HEK293T (cell line): Measurements from ENCODE around the gene OR2Z1.
"Not testable (repeated sequence)": the region's sequence is repeated elsewhere in the genome, so short reads cannot be mapped to it uniquely, and the experiment has no call there.

Source experiments
- ARNT ChIP-seq: fragments of 450-650 bp; IDR thresholded peaks from 2 replicates; pipeline ENCODE4 v1.6.1; 2017; ENCODE audit warnings: mild to moderate bottlenecking
- ELF4 ChIP-seq: fragments of 450-650 bp; IDR thresholded peaks from 2 replicates; pipeline ENCODE4 v1.6.1; 2017; ENCODE audit warnings: antibody characterized with exemption
- FOXA1 ChIP-seq: fragments of 450-650 bp; IDR thresholded peaks from 2 replicates; pipeline ENCODE4 v1.6.1; 2016; ENCODE audit warnings: mild to moderate bottlenecking
- FOXK2 ChIP-seq: fragments of 450-650 bp; IDR thresholded peaks from 2 replicates; pipeline ENCODE4 v1.6.1; 2016; ENCODE audit warnings: mild to moderate bottlenecking
- FOXM1 ChIP-seq: fragments of 450-650 bp; IDR thresholded peaks from 2 replicates; pipeline ENCODE4 v1.6.1; 2017; ENCODE audit warnings: mild to moderate bottlenecking, borderline replicate concordance
- HDGF ChIP-seq: fragments of 450-650 bp; IDR thresholded peaks from 2 replicates; pipeline ENCODE4 v1.6.1; 2017; ENCODE audit warnings: antibody characterized with exemption, borderline replicate concordance
- L3MBTL2 ChIP-seq: fragments of 450-650 bp; conservative IDR thresholded peaks from 2 replicates; pipeline ENCODE4 v1.6.1; 2016; ENCODE audit warnings: mild to moderate bottlenecking
- LEF1 ChIP-seq: fragments of 450-650 bp; IDR thresholded peaks from 2 replicates; pipeline ENCODE4 v1.6.1; 2017; ENCODE audit warnings: mild to moderate bottlenecking, borderline replicate concordance
- SP1 ChIP-seq: fragments of 450-650 bp; IDR thresholded peaks from 2 replicates; pipeline ENCODE4 v1.6.1; 2017
- SUZ12 ChIP-seq: fragments of 450-650 bp; IDR thresholded peaks from 2 replicates; pipeline ENCODE4 v1.6.1; 2016; ENCODE audit warnings: mild to moderate bottlenecking
- TARDBP ChIP-seq: fragments of 450-650 bp; IDR thresholded peaks from 2 replicates; pipeline ENCODE4 v1.6.1; 2016
- TF ChIP-seq, protein P1 (sequence below): fragments of 450-650 bp; IDR thresholded peaks from 2 replicates; pipeline ENCODE4 v1.6.1; 2016

DNA sequence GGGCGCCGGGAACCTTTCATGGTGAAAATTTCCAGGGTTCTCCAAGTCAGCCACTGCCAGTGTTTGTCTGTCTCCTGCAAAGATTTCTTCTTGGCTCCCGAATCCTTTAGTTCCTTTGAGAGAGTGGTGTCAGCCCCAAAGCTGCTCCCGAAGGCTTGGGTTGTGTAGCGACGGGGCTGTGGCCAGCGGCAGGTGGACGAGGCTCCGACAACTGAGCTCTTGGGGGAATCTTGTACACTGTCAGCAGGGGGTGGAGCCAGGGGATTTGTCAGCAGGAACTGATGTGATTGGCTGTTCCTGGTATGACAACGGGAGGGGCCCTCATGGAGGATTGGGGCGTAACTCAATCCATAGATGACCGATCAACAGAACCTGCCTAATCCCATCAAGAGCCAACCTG lies 52.2 kb downstream of the OR2Z1 start:
- not testable (repeated sequence) for TF ChIP-seq FOXA1, SUZ12, SP1, TARDBP, LEF1, FOXM1, HDGF, ARNT, L3MBTL2, ELF4, FOXK2
- TF ChIP-seq, protein P1, sequence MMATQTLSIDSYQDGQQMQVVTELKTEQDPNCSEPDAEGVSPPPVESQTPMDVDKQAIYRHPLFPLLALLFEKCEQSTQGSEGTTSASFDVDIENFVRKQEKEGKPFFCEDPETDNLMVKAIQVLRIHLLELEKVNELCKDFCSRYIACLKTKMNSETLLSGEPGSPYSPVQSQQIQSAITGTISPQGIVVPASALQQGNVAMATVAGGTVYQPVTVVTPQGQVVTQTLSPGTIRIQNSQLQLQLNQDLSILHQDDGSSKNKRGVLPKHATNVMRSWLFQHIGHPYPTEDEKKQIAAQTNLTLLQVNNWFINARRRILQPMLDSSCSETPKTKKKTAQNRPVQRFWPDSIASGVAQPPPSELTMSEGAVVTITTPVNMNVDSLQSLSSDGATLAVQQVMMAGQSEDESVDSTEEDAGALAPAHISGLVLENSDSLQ = not testable (repeated sequence)
